HG03432 (cell line): ENCODE measurements around the gene UGGT2.
"Not testable (repeated sequence)": the region's sequence is repeated elsewhere in the genome, so short reads cannot be mapped to it uniquely, and the experiment has no call there.

ENCODE experiments used
- ATAC-seq: cut with Tn5 transposase; IDR thresholded peaks from one replicate; pipeline ENCODE4 v1.9.1; 2021; ENCODE audit warnings: mild to moderate bottlenecking, moderate library complexity; ENCODE audit not compliant: unreplicated experiment

UGGT2 gene

GRCh38 chr13:96053003-96053703, at the start of gene UGGT2:
UGGT2 (minus strand) TSS chr13:96053401; CDS start chr13:96053312, 89 bp downstream.
- peak; percentile 97 for ATAC-seq

GRCh38 chr13:96100457-96101220, 47.4 kb upstream of the UGGT2 start:
- ATAC-seq: no peak

- ATAC-seq: no peak
Observed at GRCh38 chr13:96093296-96094006, 40.2 kb upstream of the UGGT2 start.

GRCh38 chr13:96091164-96092117, 38.2 kb upstream of the UGGT2 start:
- no peak for ATAC-seq

GRCh38 chr13:96090240-96091101, 37.3 kb upstream of the UGGT2 start:
- ATAC-seq: peak; percentile 53

GRCh38 chr13:96089749-96090239, 36.6 kb upstream of the UGGT2 start, which contains the start of gene HS6ST3:
HS6ST3 (plus strand) TSS chr13:96090107.
- ATAC-seq: peak; percentile 49

GRCh38 chr13:96089139-96089538, 35.9 kb upstream of the UGGT2 start:
- ATAC-seq: no peak

- ATAC-seq: no peak
Observed at GRCh38 chr13:96086736-96087135, 33.5 kb upstream of the UGGT2 start.

GRCh38 chr13:96082640-96083039, 29.4 kb upstream of the UGGT2 start:
- ATAC-seq: no peak

GRCh38 chr13:96081888-96082287, 28.7 kb upstream of the UGGT2 start:
- ATAC-seq: no peak

GRCh38 chr13:96080676-96081075, 27.5 kb upstream of the UGGT2 start:
- no peak for ATAC-seq

GRCh38 chr13:96075953-96076543, 22.8 kb upstream of the UGGT2 start:
- peak; percentile 67 for ATAC-seq

GRCh38 chr13:96072392-96072791, 19.2 kb upstream of the UGGT2 start:
- no peak for ATAC-seq

GRCh38 chr13:96071504-96071903, 18.3 kb upstream of the UGGT2 start:
- no peak for ATAC-seq

GRCh38 chr13:96068729-96069128, 15.5 kb upstream of the UGGT2 start:
- ATAC-seq: no peak

GRCh38 chr13:96065849-96066248, 12.6 kb upstream of the UGGT2 start:
- no peak for ATAC-seq

- peak; percentile 60 for ATAC-seq
Observed at GRCh38 chr13:96052656-96053002, 572 bp downstream of the UGGT2 start.

GRCh38 chr13:96051946-96052345, 1.3 kb downstream of the UGGT2 start:
- not testable (repeated sequence) for ATAC-seq

- ATAC-seq: not testable (repeated sequence)
Observed at GRCh38 chr13:96051491-96051890, 1.7 kb downstream of the UGGT2 start.
